ENCODE measurements around the gene SLCO2B1.
"Not testable (repeated sequence)": the region's sequence is repeated elsewhere in the genome, so short reads cannot be mapped to it uniquely, and the experiment has no call there.

SLCO2B1 gene, protein sequence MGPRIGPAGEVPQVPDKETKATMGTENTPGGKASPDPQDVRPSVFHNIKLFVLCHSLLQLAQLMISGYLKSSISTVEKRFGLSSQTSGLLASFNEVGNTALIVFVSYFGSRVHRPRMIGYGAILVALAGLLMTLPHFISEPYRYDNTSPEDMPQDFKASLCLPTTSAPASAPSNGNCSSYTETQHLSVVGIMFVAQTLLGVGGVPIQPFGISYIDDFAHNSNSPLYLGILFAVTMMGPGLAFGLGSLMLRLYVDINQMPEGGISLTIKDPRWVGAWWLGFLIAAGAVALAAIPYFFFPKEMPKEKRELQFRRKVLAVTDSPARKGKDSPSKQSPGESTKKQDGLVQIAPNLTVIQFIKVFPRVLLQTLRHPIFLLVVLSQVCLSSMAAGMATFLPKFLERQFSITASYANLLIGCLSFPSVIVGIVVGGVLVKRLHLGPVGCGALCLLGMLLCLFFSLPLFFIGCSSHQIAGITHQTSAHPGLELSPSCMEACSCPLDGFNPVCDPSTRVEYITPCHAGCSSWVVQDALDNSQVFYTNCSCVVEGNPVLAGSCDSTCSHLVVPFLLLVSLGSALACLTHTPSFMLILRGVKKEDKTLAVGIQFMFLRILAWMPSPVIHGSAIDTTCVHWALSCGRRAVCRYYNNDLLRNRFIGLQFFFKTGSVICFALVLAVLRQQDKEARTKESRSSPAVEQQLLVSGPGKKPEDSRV

DNA sequence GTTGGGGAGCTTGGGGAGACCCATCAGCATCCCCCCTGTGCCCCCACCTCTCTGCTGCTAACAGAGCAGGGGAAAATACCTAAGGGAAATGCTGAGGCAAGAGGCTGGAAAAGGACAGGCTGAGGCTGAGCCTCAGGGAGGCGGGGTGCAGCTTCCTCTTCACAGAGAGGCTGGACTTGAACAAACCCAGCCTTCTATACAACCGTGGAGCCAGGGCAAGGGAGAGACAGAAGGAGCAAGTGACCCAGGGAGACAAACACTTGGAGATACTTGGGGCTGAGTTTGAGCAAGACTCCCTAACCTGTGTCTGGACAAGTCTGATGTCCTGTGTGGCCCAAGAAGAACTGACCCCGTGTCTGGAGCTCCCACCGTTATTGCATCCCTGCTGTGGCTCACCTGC is at the start of gene SLCO2B1:
TSS of gene SLCO2B1 (plus strand) at position 229 of the 400 bp plus-strand sequence. CDS start 275 bp downstream, outside the sequence.
- no peak for DNase-seq

DNA sequence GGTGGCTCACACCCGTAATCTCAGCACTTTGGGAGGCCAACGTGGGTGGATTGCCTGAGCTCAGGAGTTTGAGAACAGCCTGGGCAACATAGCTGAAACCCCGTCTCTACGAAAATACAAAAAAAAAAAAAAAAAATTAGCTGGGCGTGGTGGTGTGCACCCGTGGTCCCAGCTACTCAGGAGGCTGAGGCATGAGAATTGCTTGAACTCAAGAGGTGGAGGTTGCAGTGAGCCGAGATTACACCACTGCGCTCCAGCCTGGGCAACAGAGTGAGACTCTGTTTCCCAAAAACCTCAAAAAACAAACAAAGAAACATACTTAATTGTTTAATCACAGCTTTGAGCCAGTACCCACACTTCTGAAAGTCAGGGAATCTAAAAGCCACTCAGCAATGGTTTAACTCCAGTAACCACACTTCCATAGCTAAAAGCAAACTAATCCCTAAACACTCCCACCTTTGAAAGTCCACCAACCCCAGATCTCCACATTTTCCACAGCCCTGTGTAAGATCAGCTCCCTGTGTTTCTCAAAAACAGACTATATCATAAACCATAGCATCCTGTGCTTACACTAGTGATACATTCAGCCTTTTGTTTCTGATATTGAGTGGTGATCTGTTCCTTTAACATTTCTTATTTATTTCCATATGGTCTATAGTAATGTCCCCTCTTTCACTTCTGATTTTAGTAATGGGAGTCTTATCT is 49.3 kb upstream of the SLCO2B1 start:
- no peak for DNase-seq

DNA sequence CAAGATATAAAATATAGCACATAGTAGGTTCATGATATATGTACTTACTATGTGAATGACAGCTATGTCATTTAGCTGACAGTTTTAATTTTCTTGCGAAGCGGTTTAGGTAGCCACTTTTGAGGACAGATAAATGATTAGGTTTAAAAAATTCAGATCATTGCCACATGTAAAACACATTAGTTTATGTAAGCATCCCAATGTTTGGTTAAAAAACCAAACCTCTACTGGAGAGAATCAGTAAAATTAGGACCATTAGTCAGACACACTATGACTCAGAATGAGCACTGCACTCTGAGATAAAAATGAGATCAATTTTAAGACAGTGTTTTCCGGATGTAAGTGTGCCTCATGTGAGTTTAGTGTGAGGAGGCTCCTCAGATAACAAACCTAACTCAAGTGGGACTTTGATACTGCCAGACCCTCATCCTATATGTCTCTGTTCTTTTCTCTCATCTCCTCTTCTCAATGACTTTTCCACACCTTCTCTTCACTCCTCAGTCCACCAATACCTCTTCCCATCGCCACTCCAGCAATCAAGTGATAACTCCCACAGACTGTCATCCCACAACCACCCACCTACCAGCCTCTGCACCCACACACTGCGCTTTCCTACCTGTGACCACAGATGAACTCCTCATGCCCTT is 47.4 kb upstream of the SLCO2B1 start:
- DNase-seq: no peak

DNA sequence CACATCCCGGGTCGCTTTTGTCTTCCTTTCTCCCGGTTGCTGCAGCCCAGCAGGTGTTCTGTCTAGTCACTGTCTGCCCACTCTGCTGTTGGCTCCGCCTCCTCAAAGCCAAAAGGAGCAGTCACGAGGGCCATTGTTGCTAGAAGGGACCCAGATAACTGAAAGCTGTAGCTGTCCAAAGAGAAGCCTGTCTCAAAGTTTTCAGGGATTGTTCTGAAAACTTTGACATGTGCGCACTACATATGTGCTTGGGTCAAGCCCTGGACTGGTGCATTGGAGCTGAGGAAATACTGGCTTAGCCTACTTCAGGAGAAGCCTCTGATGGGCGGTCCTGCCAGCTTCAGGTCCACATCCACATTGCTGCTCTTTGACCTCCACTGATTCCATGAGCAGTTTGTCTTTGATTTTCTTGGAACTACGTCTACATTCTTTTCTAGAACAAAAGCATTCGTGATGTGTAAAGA is 45.4 kb upstream of the SLCO2B1 start:
- DNase-seq: peak; percentile 44

DNA sequence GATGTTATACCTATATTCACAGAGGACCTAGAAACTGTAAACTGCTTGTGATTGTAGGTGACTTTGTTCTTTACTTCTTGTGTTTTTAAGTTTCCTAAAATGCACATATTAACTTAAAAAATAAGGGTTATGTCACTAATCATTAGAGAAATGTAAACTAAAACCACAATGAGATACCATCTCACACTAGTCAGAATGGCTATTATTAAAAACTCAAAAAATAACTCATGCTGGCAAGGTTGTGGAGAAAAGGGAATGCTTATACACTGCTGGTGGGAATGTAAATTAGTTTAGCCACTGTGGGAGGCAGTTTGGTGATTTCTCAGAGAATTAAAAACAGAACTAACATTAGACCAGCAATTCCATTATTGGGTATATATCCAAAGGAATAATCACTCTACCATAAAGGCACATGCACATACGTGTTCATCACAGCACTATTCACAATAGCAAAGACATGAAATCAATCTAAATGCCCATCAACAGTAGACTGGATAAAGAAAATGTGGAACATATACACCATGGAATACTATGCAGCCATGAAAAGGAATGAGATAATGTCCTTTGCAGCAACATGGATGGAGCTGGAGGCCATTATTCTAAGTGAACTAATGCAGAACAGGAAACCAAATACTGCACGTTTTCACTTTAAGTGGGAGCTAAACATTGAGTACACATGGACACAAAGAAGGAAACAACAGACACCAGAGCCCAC is 44.8 kb upstream of the SLCO2B1 start:
- not testable (repeated sequence) for DNase-seq

DNA sequence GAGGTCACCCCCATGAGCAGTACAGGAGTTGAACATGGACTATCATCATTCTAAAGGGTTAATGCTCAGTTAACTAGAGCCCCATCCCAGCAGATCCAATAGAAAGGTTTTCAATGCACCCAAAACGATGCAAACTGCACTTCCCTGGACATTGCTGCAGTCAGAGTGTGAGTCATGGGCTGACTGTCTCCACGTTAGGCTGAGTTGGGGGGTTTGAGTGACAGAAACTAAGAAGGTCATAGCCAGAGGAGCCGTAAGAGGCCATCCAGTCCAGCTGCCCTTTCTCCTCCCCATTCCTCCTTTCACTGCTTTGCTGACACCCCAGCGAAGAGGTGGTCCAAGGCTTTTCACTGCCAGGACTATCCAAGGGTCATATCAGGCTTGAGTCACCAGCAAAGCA is 43.7 kb upstream of the SLCO2B1 start:
- no peak for DNase-seq

DNA sequence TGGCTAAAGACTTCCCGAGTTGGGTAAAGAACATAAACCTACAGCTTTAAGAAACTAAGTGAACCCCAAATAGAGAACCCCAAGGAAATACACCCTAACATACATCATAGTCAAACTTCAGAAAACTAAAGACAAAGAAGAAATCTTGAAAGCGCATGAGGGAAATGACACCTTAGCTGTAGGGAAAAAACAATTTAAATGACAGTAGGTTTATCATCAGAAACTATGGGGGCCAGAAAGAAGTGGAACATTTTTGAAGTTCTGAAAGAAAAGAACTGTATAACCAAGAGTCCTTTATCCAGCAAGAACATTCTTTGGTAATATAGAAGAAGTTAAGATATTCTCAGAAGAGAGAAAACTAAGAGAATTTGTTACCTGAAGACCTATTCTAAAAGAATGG is 38.7 kb upstream of the SLCO2B1 start:
- no peak for DNase-seq

DNA sequence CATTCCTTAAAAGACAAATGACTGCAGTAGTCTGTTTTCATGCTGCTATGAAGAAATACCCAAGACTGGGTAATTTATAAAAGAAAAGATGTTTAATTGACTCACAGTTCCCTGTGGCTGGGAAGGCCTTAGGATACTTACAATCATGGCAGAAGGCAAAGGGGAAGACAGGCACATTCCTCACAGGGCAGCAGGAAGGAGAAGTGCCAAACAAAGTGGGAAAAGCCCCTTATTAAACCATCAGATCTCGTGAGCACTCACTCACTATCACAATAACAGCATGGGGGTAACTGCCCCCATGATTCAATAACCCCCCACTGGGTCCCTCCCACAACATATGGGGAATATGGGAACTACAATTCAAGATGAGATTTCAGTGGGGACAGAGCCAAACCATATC is 37.9 kb upstream of the SLCO2B1 start:
- DNase-seq: no peak

DNA sequence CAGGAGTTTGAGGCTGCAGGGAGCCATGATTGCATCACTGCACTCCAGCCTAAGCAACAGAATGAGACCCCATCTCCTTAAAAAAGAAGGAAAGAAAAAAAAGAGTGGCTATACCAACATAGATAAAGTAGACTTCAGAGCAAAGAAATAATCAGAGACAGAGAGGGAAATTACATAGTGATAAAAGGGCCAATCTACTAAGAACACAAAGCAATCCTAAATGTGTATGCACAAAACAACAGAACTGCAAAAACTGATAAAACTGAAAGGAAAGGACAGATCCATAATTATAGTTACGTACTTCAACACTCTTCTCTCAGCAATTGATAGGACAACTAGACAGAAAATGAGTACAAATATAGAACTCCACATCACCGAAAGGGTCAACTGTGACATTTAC is 36.4 kb upstream of the SLCO2B1 start:
- DNase-seq: no peak

DNA sequence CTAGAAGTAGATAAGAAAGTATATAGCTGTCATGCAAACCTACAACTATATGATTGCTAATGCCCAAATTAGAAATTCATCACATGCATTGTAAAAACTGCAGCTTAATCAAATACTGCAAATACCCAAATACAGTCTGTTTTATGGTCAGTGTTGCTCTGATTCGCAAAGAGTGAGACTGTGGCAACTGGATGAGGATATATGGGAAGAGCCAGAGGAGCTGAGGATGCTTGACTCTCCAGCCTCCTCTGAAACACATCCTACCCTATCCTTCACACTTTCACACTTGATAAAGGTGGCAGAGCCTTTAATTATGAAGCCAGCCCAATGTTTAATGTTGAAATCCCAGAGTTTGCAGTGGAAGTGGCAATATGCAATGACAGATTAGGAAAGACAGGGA is 32.3 kb upstream of the SLCO2B1 start:
- no peak for DNase-seq

DNA sequence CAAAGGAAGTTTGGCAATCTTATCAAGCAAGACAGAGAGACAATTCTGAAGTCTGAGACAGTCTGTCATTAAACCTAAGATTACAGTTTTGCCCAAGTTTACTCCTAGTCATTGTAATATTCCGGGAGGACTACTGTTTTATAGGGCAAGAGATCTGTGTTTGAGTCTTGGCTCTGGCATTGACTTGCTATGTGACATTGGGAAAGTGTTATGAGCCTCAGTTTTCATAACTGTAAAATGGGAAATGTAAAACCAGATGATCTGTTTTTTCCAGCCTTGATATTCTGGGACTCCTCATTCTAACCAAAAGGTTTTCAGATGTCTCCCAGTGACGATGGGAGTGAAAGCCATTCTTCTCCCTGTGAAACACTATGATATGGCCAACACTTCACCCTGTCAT is 24.3 kb upstream of the SLCO2B1 start:
- DNase-seq: no peak

DNA sequence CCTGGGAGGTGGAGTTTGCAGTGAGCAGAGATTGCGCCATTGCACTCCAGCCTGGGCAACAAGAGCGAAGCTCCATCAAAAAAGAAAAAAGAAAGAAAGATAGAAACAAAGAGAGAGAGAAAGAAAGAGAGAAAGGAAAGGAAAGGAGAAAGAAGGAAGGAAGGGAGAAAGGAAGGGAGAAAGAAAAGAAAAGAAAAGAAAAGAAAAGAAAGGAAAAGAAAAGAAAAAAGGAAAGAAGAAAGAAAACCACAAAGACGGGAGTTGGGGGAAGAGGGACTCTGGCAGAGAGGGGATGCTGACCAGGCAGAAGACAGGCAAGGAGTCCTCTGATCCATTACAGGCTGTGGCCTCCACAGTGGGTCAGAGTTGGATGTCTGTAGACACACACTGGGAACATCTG is 18.8 kb upstream of the SLCO2B1 start:
- no peak for DNase-seq

DNA sequence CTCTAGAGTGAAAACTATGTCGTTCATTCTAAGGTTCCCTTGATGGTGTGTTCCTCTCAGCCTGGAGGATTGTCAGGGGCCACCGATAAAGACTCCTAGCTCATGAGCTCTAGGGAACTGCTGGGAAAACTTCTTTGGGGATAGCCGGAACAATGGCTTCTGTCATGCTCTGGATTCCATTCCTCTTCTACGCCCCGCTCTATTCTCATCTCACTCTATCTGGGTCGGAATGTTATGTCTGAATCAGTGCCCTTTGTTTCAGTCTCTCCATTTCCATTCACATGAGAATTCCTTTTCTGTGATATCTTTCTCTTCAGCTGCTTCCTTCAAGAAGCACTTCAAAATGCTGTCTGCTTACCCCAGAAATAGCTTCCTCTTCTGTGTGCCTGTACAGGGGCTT is 16.9 kb upstream of the SLCO2B1 start:
- no peak for DNase-seq

DNA sequence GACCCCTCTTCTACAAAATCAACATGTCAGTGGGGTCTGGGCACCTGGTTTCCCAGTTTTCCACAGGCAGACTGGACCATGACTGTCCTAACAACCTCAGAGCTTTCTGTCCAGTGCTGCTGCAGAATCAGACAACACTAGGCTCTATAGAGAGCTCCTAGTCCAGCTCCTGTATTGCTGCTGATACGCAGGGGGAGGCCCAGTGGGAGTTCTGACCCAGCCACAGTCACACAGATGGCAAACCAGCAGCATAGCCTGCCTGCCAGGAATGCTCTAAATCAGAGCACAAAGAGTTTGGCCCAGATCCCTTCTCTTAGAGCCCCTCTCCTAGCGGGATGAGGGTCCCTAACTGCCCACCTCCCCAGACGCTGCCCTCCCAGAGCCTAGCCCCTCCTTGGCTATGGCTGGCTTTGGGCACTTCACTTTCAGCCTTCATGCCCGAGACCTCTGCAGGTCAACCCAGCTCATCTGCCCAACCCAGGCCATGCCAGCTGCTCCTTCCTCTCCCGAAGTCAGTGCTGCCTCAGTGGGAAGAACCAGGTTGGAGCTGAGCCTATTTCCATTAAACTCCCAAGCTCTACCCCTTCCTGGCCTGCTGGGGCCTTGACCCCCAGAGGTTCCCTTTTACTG is 15.8 kb upstream of the SLCO2B1 start:
- peak; percentile 45 for DNase-seq

DNA sequence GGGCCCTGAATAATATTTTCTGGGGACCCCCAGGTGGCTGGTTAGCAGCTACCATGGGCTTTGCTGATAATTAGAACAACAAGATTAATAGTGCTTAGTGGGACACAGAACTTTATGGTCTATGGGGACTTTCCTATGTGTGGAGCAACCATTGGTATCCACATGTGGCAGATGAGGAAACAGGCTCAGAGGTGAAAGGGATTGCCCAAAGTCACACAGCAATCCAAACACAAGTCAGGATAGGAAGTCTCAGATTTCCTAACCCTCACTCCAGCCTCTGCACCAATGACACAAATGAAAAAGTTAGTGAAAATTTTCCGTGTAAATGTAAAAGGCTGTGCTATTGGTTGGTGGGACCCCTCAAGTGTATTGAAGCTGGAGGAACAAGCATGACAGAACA is 15.3 kb upstream of the SLCO2B1 start:
- no peak for DNase-seq

DNA sequence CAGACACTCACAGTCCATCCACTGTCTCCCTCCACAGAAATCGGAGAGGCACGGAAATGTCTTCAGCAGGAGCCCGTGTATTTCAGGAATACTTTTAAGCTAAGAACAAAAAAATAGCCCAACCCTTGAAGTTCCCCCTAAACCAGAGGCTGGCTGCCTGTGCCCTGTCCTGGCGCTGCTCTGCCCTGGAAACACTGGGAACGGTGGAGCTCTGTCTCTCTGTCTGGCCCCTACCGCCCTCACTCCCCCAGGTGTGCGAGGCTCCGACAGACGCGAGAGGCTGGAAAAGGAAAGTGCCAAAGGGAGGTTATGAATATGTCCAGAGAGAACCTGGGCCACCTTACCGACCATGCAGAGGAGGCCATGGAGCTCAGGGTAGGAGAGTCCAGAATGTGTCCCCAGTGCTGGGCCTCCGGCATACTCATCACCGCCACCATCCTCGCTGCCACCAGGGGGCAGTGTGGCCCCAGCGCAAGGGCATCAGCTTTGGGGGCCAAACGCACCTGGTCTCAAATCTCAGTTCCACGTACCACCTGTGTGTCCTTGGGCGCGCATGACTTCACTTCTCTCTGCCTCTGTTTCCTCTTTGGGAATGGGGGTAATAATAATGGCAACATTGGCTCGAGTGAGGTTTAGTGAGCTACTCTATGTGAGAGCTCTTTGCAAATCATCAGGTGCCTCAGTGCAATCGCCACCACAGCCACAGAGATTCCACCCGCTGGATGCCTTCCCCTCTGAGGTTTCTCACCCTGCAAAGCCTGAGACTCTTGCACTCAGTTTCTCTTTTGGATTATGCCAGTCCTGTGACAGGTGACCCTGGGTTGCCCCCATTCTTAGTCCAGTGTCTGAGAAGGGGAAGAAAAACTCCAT is 10.4 kb upstream of the SLCO2B1 start:
- DNase-seq: peak; percentile 69

DNA sequence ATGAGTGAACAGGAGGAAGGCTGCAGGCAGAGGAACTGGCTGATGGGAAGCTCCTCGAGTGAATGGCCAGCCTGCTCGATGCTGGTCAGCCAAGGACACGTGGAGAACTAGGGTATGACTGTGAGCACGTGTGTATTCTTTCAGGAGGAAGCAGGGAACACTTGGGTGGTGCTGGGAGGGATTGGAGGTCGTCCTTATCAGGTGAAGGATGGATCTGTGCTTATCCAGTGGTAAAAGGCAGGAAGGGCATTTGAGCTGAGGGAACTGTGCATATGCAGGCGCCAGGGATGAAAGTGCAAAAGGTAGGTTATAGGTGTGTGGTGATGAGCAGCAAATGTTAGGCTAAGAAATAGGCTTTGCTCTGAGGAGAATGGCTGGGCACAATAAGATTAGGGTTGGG is 9.7 kb upstream of the SLCO2B1 start:
- DNase-seq: no peak

DNA sequence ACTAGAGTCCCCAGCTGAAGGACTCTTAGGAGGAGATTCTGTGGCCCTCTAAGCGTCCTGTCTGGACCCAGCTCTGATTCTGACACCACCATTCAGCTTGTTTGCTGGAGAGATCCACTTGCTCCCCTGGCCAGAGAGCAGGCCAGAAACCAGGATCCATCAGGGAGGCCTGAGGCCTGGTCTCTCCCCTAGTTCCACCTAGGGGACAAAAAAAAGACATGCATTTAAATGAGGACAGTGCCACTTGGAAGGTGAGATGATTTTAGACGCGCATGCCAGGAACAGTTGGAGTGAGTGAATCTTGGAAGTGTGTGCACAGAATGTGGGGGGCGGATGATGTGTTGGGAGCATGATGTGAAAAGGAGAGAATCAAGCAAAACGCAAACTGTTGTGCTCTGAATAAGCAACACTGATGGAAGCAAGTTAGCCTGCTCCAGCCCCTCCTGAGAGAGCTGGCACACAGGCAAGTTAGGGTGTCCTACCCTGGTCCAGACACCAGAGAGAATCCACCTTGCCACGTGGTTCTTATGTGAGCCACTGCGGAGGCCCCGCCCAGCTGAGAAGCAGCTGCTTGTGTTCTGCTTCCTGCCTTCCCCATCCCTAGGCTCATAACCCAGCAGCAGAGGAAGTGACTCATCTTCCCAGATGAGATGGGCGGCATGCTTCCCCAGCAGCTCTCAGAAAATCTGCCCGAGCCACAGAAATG is 8.0 kb upstream of the SLCO2B1 start:
- peak; percentile 84 for DNase-seq

DNA sequence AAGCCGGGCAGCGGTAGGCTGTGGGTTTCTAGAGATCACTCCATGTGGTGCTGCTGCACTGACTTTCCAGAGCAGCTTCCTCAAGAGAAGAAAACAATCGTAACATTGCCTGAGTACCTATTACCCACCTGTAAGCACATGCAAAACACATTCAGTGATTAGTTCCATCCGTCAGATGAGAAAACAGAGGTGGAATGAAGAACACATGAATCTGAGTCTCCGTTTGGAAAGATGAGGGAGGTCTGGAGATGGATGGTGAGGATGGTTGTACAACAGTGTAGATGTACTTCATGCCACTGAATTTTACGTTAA is 7.5 kb upstream of the SLCO2B1 start:
- DNase-seq: no peak

DNA sequence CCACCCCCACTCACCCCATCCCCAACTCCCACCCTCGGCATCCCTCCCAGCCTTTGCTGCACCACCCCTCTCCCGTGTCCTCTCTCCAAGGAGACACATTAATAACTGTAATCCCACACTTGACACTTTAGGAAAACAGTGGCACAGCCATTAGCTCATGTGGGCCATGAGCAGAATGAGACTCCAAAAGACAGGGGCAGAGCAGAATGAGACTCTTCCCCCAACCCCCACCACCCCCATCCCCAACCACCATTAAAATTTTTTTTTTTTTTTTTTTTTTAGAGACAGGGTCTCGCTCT is 6.2 kb upstream of the SLCO2B1 start:
- DNase-seq: no peak
